ENCODE data around the gene ANKRD65.
"Not testable (repeated sequence)": the region's sequence is repeated elsewhere in the genome, so short reads cannot be mapped to it uniquely, and the experiment has no call there.

ANKRD65 gene

GRCh38 chr1:1371746-1372711 lies 49.0 kb downstream of the ANKRD65 start:
- ChIA-PET CTCF (interaction anchor here (0.5 to 2.1 kb wide), 15 partner anchors 9 to 388 kb away, joined by 3 to 10 read pairs (median 3); no protein-coding TSS in a partner anchor), POLR2A (ENCODE audit: low non-redundant PET) (interaction anchor here (0.6 kb wide), 1 partner anchor 10 kb away, joined by 3 read pairs; no protein-coding TSS in a partner anchor)
- no peak for DNase-seq (ENCODE audit: low spot score)
- TF ChIP-seq CTCF (conservative IDR thresholded peaks at IDR 0.05; ENCODE audit: low read depth) = peak; percentile 94
- peak overlapping the region; percentile 90 for H3K27ac ChIP-seq

- H3K27ac ChIP-seq = peak overlapping the region; percentile 90
- POLR2A ChIA-PET (ENCODE audit: low non-redundant PET) = no interaction called here
- no peak for TF ChIP-seq CTCF (conservative IDR thresholded peaks at IDR 0.05; ENCODE audit: low read depth)
- CTCF ChIA-PET = interaction anchor here (0.5 to 1.0 kb wide), 5 partner anchors 9 to 171 kb away, joined by 3 to 4 read pairs (median 3); no protein-coding TSS in a partner anchor
- DNase-seq (ENCODE audit: low spot score) = no peak
Observed at GRCh38 chr1:1371364-1371745, 49.7 kb downstream of the ANKRD65 start.

GRCh38 chr1:1370771-1371300 lies 50.2 kb downstream of the ANKRD65 start:
- CTCF ChIA-PET = no interaction called here
- peak overlapping the region; percentile 90 for H3K27ac ChIP-seq
- DNase-seq (ENCODE audit: low spot score) = no peak
- POLR2A ChIA-PET (ENCODE audit: low non-redundant PET) = no interaction called here
- TF ChIP-seq CTCF (conservative IDR thresholded peaks at IDR 0.05; ENCODE audit: low read depth) = no peak

- not testable (repeated sequence) for DNase-seq (ENCODE audit: low spot score)
- CTCF ChIA-PET = interaction anchor here (1.1 kb wide), 1 partner anchor 136 kb away, joined by 3 read pairs; no protein-coding TSS in a partner anchor
- peak overlapping the region; percentile 13; the same call in 1 of the 2 replicates for H3K27ac ChIP-seq
- POLR2A ChIA-PET (ENCODE audit: low non-redundant PET) = interaction anchor here (0.7 kb wide), 1 partner anchor 19 kb away, joined by 7 read pairs; no protein-coding TSS in a partner anchor
Observed at GRCh38 chr1:1370094-1370493, 51.0 kb downstream of the ANKRD65 start.

Measured in RWPE1 (cell line).